Activated CD8-positive, alpha-beta memory T cell treated with anti-CD3 and anti-CD28 coated beads, Interleukin-2, amount 10 ng/mL, durations not matched to agents 7 days and 5 days (primary cell): ENCODE data around the gene COL24A1. TPM values are rescaled to one million over a fixed set of nuclear protein-coding genes. Genes with fewer than 3 reads are reported as not detected.
"Not testable (repeated sequence)": the region's sequence is repeated elsewhere in the genome, so short reads cannot be mapped to it uniquely, and the experiment has no call there.

Experiments used
- ATAC-seq: fragments of 150-1000 bp; cut with Tn5 transposase; one replicate; pipeline ENCODE4 v1.10.0; 2021; ENCODE audit warnings: moderate library complexity
- CTCF ChIA-PET: fragments of 350-600 bp; sonication (Branson Sonifier 250); formaldehyde crosslinking; loops from one replicate; lab custom pipeline; 2021; ENCODE audit warnings: antibody characterized with exemption; lab: Charles Lee
- DNase-seq: peaks from one replicate; pipeline ENCODE4 v3.0.0-alpha.2; 2020
- H3K27ac Mint-ChIP-seq: one replicate; pipeline ENCODE4 v1.8.0; 2021; ENCODE audit warnings: mild to moderate bottlenecking, mixed read lengths
- H3K27me3 Mint-ChIP-seq: one replicate; pipeline ENCODE4 v1.8.0; 2021; ENCODE audit warnings: mixed read lengths
- H3K36me3 Mint-ChIP-seq: one replicate; pipeline ENCODE4 v1.8.0; 2021; ENCODE audit warnings: mild to moderate bottlenecking, mixed read lengths
- H3K4me1 Mint-ChIP-seq: one replicate; pipeline ENCODE4 v1.8.0; 2021; ENCODE audit warnings: mixed read lengths
- H3K4me3 Mint-ChIP-seq: one replicate; pipeline ENCODE4 v1.8.0; 2021; ENCODE audit warnings: mild to moderate bottlenecking, moderate library complexity, mixed read lengths
- H3K9me3 Mint-ChIP-seq: one replicate; pipeline ENCODE4 v1.8.0; 2022; ENCODE audit warnings: low read depth, mixed read lengths
- total RNA-seq, 2 experiments: library from RNA; stranded (reverse); gene quantifications; one replicate each; pipeline ENCODE4 v1.2.3, GENCODE V29; 2021

COL24A1 gene
- total RNA-seq, 2 experiments from 2014 or later, result not detected

DNA sequence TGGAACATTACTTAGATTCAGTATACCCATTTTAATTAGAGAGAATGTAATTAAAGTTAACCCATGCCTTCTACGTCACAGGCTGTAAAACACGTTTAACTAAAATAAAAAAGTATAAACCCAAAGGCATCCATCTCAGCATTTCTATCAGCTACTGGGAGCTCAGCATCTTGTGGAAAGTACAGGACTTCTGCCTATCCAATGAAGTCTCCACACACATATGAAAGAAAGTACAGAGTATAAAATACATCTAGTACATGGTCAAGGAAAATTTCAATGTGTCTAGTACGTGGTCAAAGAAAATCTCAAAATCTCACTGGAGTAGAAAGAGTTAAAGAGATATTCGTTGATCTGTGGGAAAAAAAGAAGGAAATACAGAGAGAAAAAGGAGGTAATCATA is 306.9 kb downstream of the COL24A1 start:
- Mint-ChIP-seq H3K4me3 (no peak overlapping the region), H3K36me3 (no peaks in the 10 kb centered on the region), H3K9me3 (no peaks in the 10 kb centered on the region), H3K4me1 (no peaks in the 10 kb centered on the region), H3K27me3 (no peaks in the 10 kb centered on the region), H3K27ac (no peak overlapping the region)
- DNase-seq (no peak), ATAC-seq (no peak)
- CTCF ChIA-PET, result no interaction called here

DNA sequence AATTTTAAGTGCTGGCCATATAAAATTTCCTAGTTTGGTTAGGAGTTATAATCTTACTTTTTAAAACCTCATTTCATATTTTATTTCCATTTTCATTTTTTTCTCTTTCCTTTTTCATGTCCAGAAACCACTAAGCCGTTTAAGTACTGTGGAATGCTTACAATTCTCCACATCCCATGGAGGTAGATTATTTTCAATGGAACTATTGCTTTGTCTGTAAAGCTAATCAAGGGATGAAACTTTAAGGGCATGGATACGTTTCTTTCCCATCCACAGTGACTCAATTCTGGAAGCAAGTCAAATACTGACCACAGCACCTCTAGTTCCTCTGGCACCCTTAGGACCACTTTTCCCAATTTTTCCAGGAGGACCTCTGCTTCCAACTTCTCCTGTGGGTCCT is 309.2 kb downstream of the COL24A1 start:
- CTCF ChIA-PET, result no interaction called here
- Mint-ChIP-seq H3K36me3 (no peaks in the 10 kb centered on the region), H3K4me1 (no peaks in the 10 kb centered on the region), H3K9me3 (no peaks in the 10 kb centered on the region), H3K4me3 (no peak overlapping the region), H3K27ac (no peak overlapping the region), H3K27me3 (no peaks in the 10 kb centered on the region)
- DNase-seq (no peak), ATAC-seq (no peak)

GRCh38 chr1:85846706-85847105 is 309.9 kb downstream of the COL24A1 start:
- CTCF ChIA-PET, result no interaction called here
- H3K4me1 Mint-ChIP-seq, result no peaks in the 10 kb centered on the region
- no peak overlapping the region for H3K4me3 Mint-ChIP-seq
- H3K27ac Mint-ChIP-seq, result no peak overlapping the region
- no peaks in the 10 kb centered on the region for H3K27me3 Mint-ChIP-seq
- H3K36me3 Mint-ChIP-seq, result no peaks in the 10 kb centered on the region
- ATAC-seq, result no peak
- DNase-seq, result no peak
- no peaks in the 10 kb centered on the region for H3K9me3 Mint-ChIP-seq

- H3K27ac Mint-ChIP-seq, result no peak overlapping the region
- H3K4me3 Mint-ChIP-seq, result no peak overlapping the region
- DNase-seq, result no peak
- ATAC-seq, result no peak
- H3K36me3 Mint-ChIP-seq, result no peaks in the 10 kb centered on the region
- H3K9me3 Mint-ChIP-seq, result no peaks in the 10 kb centered on the region
- no peaks in the 10 kb centered on the region for H3K27me3 Mint-ChIP-seq
- H3K4me1 Mint-ChIP-seq, result no peaks in the 10 kb centered on the region
- CTCF ChIA-PET, result no interaction called here
Measured at GRCh38 chr1:85839459-85839858, 317.1 kb downstream of the COL24A1 start.

GRCh38 chr1:85838238-85838637 is 318.3 kb downstream of the COL24A1 start:
- Mint-ChIP-seq H3K27me3 (no peaks in the 10 kb centered on the region), H3K36me3 (no peaks in the 10 kb centered on the region), H3K9me3 (no peaks in the 10 kb centered on the region), H3K27ac (no peak overlapping the region), H3K4me3 (no peak overlapping the region), H3K4me1 (no peaks in the 10 kb centered on the region)
- CTCF ChIA-PET, result no interaction called here
- DNase-seq (no peak), ATAC-seq (no peak)

- no peaks in the 10 kb centered on the region for H3K36me3 Mint-ChIP-seq
- H3K4me3 Mint-ChIP-seq, result no peak overlapping the region
- H3K27ac Mint-ChIP-seq, result no peak overlapping the region
- no peaks in the 10 kb centered on the region for H3K4me1 Mint-ChIP-seq
- H3K27me3 Mint-ChIP-seq, result no peaks in the 10 kb centered on the region
- no peaks in the 10 kb centered on the region for H3K9me3 Mint-ChIP-seq
- CTCF ChIA-PET, result no interaction called here
- no peak for DNase-seq
- no peak for ATAC-seq
Measured at GRCh38 chr1:85836736-85837135, 319.8 kb downstream of the COL24A1 start.

- ATAC-seq, H3K36me3 Mint-ChIP-seq, H3K27ac Mint-ChIP-seq, H3K4me1 Mint-ChIP-seq, DNase-seq, CTCF ChIA-PET, H3K4me3 Mint-ChIP-seq, H3K9me3 Mint-ChIP-seq, H3K27me3 Mint-ChIP-seq: not testable (repeated sequence)
Measured at GRCh38 chr1:85833165-85833564, 323.4 kb downstream of the COL24A1 start.

- DNase-seq (no peak), ATAC-seq (no peak)
- CTCF ChIA-PET, result no interaction called here
- Mint-ChIP-seq H3K36me3 (no peaks in the 10 kb centered on the region), H3K4me1 (no peaks in the 10 kb centered on the region), H3K4me3 (no peak overlapping the region), H3K27ac (no peak overlapping the region), H3K27me3 (no peaks in the 10 kb centered on the region), H3K9me3 (peaks cover 3% of the 10 kb centered on the region)
Measured at GRCh38 chr1:85830837-85831236, 325.7 kb downstream of the COL24A1 start.

DNA sequence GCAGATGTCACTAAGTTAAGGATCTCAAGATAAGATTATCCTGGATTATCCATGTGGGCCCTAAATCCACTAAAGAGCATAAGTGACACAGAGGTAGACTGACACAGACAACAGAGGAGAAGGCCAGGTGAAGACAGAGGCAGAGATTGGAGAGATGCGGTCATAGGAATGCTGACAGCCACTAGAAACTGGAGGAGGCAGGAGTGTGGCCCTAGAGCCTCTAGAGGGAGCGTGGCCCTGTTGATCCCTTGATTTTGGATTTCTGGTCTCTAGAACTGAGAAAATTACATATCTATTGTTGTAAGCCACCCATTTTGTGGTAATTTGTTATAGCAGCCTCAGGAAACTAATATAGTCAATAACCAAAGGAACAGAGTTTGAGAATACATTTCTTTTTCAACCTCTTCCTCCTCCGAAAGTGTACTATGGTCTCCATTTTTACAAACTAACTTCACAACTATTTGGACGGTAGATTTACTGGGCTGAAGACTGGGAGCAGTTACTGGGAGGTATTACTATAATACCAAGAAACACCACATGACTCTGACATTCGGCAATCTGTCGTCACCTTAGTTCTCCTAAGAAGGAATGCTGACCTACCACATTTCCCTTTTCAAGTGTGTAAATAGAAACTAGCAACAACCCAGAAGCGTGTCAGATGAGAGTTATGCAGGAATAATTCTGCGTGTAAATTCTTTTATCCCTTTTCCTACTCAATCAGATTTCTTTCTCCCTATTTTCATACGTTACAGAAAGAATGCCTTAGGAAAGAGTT is 332.3 kb downstream of the COL24A1 start:
- no peaks in the 10 kb centered on the region for H3K27me3 Mint-ChIP-seq
- H3K4me3 Mint-ChIP-seq, result no peak overlapping the region
- peaks cover 2% of the 10 kb centered on the region for H3K9me3 Mint-ChIP-seq
- ATAC-seq, result no peak
- DNase-seq, result no peak
- no peaks in the 10 kb centered on the region for H3K36me3 Mint-ChIP-seq
- no peaks in the 10 kb centered on the region for H3K4me1 Mint-ChIP-seq
- CTCF ChIA-PET, result no interaction called here
- no peak overlapping the region for H3K27ac Mint-ChIP-seq

- no peaks in the 10 kb centered on the region for H3K27me3 Mint-ChIP-seq
- DNase-seq (no peak), ATAC-seq (no peak)
- CTCF ChIA-PET, result no interaction called here
- H3K27ac Mint-ChIP-seq, result no peak overlapping the region
- H3K9me3 Mint-ChIP-seq, result peaks cover 2% of the 10 kb centered on the region
- no peak overlapping the region for H3K4me3 Mint-ChIP-seq
- no peaks in the 10 kb centered on the region for H3K36me3 Mint-ChIP-seq
- no peaks in the 10 kb centered on the region for H3K4me1 Mint-ChIP-seq
Measured at GRCh38 chr1:85822696-85823095, 333.9 kb downstream of the COL24A1 start.

DNA sequence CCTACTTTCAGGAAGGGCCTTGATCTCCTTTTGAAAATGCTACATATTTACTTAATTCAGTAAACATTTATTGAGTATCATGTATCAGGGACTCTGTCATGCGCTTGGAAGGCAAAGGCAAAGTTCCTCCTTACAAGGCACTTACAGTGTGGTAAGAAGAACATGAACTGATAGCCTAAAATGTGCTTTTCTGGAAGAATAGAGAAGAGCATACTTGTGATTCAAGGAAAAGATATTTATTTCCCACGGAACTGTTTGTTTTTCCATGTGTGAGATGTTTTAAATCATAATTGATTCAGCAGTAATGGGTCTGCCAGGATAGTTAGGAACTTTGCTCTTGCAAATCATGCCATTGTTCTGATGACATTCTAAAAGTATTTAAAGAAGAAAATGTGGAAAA is 338.2 kb downstream of the COL24A1 start:
- H3K27me3 Mint-ChIP-seq, result no peaks in the 10 kb centered on the region
- ATAC-seq, result no peak
- H3K36me3 Mint-ChIP-seq, result no peaks in the 10 kb centered on the region
- no peak for DNase-seq
- H3K4me3 Mint-ChIP-seq, result no peak overlapping the region
- CTCF ChIA-PET, result no interaction called here
- H3K9me3 Mint-ChIP-seq, result no peaks in the 10 kb centered on the region
- no peak overlapping the region for H3K27ac Mint-ChIP-seq
- no peaks in the 10 kb centered on the region for H3K4me1 Mint-ChIP-seq

DNA sequence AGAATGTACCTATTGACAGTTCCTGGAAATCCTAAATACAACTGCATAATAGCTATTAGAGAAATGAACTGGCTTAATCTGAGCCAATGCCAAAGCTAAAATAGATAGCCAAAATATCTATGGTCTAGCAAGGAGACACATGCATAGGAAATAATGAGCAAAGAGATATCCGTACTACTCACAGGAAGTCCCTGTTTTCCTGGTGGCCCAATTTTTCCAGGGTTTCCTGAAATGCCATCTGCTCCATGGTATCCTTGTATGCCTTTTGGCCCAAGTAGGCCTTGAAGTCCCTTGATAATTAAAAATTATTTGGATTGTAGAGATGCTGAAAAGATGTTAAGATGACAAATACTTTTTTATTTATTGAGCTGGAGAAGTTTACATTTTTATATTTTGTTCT is 340.0 kb downstream of the COL24A1 start:
- no peak for ATAC-seq
- H3K27me3 Mint-ChIP-seq, result no peaks in the 10 kb centered on the region
- no peak overlapping the region for H3K4me3 Mint-ChIP-seq
- H3K9me3 Mint-ChIP-seq, result no peaks in the 10 kb centered on the region
- no peaks in the 10 kb centered on the region for H3K36me3 Mint-ChIP-seq
- DNase-seq, result no peak
- CTCF ChIA-PET, result no interaction called here
- H3K4me1 Mint-ChIP-seq, result no peaks in the 10 kb centered on the region
- no peak overlapping the region for H3K27ac Mint-ChIP-seq

DNA sequence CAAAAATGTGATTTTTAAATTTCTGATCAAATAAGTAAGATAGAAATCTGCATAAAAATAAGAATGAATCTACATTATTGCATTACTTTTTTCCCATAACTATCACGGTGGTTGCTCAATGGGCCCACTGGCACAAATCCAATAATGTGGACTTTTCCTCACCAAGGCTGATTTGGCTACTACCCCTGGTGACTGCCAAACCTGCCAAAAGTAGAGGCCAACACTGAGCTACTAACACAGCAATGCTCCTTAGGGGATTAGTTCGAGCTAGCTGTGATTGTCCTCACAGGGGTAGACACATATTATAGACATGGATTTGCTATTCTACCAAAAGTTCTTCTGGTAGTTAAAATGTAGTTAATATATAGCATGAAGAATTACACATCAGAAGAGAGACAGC is 340.7 kb downstream of the COL24A1 start:
- ATAC-seq (no peak), DNase-seq (no peak)
- H3K9me3 Mint-ChIP-seq, result no peaks in the 10 kb centered on the region
- H3K36me3 Mint-ChIP-seq, result no peaks in the 10 kb centered on the region
- H3K4me3 Mint-ChIP-seq, result no peak overlapping the region
- H3K4me1 Mint-ChIP-seq, result no peaks in the 10 kb centered on the region
- no peaks in the 10 kb centered on the region for H3K27me3 Mint-ChIP-seq
- H3K27ac Mint-ChIP-seq, result no peak overlapping the region
- CTCF ChIA-PET, result no interaction called here

DNA sequence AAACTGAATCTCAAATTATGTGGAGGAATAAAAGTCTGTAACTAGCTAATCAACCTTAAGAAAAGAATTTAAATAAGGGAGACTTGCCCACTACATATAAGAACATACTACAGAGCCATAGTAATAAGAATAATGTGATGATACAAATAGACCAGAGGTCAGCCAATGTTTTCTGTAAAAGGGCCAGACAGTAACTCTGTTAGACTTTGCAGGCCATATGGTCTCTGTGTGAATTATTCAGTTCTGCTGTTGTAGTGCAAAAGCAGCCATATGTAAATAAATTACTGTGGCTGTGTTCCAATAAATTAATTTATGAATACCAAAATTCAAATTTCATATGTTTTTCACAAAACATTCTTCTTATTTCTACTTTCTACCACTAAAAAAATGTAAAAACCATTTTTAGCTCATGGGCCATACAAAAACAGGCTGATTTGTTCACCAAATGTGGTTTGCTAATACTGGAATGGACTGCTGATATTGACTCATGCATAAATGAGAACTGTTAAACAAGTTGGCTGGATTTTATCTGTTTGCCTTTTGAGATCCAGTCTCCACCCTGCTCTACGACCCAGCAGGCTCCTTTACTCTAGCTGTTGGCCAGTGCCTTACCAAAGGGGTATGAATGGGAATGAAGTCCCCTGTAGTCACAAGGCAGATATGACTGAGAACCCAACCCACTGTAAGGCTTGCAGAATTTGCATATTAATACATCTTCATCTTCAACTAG is 350.2 kb downstream of the COL24A1 start:
- CTCF ChIA-PET, result no interaction called here
- Mint-ChIP-seq H3K36me3 (no peaks in the 10 kb centered on the region), H3K4me3 (no peak overlapping the region), H3K4me1 (no peaks in the 10 kb centered on the region), H3K9me3 (no peaks in the 10 kb centered on the region), H3K27me3 (no peaks in the 10 kb centered on the region), H3K27ac (no peak overlapping the region)
- ATAC-seq (no peak), DNase-seq (no peak)
